Islet of Langerhans (tissue), 1 donor: ENCODE results near the gene QKI.
A peak's percentile ranks its signal among the peaks of the same experiment; 100 is the strongest.

Experiments used
- FAIRE-seq: peaks from one replicate; lab custom pipeline; 2011; peaks lifted over from hg19 to GRCh38; lab: Jason Lieb, UNC

Gene QKI

DNA sequence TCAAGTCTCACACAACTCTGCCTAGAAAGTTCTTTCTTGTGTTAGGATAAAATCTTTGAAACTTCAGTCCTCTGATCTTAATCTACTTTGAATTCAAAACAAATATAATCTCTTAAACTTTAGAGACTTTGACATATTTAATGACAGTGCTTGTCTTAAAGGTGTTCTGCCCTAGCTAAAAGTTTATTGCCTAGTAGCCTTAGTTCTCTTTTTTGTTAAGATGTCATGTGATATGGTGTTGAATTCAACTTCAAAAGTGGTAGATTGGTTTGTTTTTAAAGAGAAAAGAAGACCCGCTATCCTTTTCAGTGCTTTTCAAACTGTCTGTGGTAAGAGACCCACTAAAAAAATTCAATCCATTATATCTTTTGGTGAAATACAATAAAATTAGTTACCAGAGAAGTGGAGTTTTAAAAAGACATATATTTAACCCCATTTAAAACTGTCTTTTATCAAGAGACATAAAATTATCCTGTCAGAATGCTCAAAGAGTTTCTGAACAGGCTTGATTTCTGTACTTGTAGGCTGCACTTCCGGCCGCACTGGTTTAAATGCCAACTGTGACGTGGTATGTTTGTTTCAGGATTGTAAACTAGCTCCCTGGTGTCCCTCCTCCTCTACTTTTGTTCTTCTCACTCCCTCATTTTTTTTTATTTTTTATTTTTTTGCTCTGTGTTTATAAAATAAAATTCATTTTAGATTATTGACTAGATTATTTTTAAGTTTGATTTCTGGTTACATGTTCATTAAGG is 76.5 kb downstream of the QKI start:
- peak; percentile 17 for FAIRE-seq

DNA sequence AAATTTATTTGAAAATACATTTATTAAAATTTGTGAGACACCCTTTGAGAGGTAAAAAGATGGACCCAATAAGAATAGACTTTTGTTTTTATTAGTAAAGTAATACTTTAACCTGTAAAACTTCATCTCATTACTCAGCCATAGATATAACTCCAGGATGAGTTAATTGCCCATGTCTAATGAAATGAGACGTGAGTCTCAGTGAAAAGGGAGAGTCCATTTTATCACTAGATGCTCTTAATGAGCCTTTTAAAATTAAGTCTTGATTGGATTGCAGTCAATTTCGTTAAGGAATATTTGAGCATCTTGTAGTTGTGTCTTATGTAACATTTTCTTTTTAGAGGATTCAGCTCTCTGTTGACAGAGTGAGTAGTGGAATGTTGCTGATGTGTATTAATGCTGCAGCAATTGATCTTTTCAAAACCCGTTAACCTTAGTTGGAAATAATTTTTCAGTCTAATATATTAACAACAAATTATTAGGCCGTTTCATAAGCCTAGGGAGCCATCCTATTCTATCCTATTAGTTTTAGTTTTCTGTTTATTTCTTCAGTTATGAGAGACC is 77.3 kb downstream of the QKI start:
- peak; percentile 93 for FAIRE-seq

DNA sequence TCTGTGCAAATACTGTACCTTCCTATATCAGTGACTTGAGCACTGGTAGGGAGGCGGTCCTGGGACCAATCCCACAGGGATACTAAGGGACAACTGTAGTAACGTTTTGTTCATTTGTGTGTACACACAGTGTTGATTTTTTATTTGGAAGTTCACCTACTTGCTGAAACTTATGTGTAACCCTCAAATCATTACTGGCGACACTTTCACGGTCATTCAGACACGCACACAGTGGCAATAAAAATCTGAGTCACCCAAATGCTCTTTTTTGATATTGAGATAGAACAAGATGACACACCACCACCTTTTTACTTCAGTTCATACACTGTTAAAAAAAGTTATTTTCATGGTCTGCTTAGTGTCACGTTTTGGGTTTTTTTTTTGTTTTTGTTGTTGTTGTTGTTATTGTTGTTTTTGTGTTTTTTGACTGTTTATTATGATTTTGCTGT is 79.8 kb downstream of the QKI start:
- FAIRE-seq, result peak; percentile 41

DNA sequence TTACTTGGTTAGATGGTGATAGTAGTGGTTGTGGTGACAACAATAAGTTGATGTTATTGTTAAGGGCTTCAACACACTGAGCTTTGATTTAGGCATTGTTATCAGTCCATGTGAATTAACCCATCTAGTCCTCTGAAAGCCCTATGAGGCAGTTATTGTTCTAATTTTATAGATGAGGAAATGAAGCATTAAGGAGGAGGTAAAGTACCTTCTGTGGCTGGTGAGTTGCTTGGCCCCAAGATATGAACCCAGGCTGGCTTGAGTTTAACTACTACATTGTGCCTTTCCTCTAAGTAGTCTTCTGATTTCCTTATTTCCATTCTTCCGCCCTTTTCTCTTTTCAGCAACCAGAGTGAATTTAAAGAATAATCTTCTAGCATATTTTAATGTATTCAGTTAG is 81.7 kb downstream of the QKI start:
- FAIRE-seq, result no peak

DNA sequence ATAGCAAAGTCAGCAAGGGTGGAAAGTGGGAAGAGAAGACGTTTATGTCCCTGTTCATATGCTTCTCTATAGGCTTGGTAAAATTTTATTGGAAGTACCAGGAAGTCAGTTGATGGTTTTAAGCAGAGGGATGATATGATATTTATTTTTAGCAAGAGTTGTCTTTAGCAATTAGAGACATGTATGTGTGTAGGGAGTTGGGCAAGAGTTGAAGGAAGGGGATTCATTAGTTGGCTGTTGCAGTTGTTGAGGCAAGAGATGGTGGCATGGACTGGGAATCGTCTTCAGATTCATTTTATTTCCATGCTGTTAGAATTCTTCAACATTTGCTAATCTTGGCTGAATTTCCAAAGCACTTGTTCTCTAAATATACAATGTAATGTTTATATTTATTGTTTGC is 85.6 kb downstream of the QKI start:
- no peak for FAIRE-seq

DNA sequence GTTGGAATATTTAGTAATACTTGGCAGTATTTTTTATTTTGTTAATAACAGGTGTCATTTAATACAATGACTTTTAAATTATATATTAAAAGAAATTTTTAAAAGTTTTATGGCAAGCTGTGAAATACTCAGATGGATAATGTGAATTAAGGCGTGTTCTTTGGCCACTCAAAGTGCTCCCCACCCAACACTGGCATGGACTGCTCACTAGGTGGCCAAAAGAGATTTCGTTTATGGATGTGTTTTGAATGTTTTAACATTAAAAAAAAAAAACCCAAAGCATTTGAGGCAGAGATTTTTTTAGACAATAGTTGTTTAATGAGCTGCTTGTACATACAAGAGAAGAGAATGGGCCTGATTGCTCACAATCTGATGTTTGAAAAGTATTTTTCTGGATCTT is 86.5 kb downstream of the QKI start:
- FAIRE-seq, result no peak

DNA sequence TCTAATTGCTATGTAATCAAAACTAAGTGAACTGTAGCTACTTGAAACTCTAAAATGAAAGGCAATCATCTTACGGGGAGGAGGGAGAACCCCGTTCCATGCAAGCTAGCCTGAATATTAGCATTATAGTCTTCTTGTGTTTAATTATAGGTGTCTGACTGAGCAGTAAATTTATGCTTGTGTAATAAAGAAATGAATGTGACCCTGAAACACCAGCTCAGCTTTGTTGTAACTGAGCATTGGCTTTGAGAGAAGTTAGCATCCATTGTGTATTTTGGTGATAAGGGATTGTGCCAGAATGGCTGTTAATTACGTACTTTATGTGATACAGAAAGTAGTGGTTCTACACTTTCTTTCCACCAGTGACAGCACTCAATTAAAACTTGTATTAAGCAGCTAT is 86.9 kb downstream of the QKI start:
- no peak for FAIRE-seq

DNA sequence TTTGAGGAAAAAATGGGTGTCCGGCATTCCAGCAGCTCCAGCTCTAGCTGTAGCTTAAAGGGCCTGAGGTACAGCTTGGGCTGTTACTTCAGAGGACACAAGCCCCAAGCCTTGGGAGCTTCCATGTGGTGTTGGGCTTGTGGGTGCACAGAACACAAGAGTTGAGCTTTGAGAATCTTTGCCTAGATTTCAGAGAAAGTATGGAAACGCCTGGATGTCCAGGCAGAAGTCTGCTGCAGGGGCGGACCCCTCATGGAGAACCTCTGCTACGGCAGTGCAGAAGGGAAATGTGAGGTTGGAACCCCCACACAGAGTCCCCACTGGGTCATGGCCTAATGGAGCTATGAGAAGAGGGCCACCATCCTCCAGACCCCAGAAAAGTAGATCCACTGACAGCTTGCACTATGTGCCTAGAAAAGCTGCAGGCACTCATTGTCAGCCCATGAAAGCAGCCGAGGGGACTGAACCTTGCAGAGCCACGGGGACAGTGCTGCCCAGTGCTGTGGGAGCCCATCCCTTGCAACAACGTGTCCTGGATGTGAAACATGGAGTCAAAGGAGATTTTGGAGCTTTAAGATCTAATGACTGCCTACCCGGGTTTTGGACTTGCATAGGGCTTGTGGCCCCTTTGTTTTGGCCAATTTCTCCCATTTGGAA is 90.6 kb downstream of the QKI start:
- no peak for FAIRE-seq

DNA sequence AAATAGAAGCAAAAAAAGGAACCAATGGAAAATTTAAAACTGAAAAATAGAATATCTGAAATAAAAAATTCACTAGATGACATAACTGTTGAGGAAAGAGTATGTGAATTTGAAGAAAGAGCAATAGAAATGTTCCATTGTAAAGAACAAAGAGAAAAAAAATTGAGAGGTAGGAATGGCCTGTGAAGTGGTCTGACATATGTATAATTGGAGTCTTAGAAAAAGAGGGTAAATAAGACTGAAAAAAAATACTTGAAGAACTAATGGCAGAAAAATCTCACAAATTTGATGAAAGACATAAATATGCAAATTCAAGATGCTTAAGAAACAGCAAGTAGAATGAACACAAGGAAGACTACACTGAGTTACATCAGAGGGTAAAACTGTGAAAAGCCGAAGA is 93.4 kb downstream of the QKI start:
- no peak for FAIRE-seq

DNA sequence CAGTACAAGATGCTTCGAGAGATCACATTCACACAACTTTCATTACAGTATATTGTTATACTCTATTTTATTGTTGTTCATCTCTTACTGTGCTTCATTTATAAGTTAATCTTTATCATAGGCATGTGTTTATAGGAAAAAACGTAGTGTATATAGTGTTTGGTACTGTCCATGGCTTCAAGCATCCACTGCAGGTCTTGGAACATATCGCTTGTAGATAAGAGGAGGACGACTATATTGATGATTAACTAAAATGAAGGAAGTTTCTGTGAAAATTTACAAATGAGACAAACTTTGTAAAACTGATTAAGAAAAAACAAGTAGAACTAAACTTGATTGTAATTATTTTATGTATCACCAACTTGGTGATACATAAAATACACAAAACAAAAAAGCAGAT is 98.5 kb downstream of the QKI start:
- FAIRE-seq, result peak; percentile 94

DNA sequence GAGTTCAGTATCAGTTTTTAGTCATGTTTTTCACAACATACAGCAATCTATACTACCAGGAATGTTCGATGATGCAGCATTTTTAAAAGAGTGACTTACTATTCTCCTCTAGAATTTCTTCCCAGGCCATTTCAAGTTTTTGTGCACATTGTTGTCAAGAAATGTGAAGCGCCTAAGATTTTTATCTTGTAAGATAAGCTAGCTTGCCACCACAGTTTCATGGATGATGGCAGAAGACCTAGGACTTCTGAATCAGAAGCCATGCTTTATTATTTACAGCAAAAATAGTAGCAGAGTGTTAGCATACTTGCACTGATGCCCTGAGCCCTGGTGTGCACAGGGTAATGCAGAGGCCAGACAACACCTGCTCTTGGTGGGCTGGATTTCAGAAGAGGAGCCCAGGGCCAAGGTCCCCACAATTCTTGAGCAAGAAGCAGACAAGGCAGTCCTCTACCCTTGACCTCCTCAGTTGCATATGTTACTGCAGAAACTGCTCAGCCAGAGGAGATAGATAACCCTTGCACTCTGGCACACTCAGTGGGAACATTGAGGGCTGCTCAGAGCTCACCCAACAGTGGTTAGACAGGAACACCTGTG is 99.2 kb downstream of the QKI start:
- FAIRE-seq, result no peak

DNA sequence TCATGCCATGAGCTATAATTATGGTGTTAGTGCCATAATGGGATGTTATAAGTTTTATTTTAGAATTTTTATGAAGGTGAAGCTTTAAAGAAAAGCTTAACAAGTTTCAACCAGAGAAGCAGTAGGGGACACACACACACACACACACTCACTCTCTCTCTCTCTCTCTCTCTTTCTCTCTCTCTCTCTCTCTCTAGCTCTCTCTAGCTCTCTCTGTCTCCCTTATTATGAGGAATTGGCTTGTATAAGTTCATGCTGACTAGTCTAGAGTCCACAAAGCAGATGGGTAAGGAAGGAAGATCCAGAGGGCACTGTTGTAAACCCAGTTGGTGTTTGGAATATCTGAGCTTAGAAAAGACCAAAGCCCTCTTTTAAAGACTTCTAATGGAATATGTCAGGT is 102.4 kb downstream of the QKI start:
- FAIRE-seq, result no peak

DNA sequence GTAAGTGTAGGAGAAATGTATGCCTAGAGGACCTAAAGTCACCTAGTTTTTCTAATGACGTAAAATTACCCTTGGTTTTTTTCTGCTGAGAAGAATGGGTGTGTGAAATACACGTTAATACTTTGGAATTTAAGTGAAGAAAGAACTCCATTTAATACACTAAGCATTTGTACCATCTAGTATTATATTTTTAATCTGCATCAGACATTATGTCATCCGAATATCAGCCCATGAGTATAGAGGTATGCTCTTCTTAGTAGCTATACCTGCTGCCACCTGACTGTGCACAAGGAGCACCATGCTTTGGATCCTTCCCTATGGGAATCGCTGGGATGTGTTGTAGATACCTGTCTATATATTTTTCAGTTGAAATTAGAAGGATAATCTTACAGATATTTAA is 106.4 kb downstream of the QKI start:
- no peak for FAIRE-seq

DNA sequence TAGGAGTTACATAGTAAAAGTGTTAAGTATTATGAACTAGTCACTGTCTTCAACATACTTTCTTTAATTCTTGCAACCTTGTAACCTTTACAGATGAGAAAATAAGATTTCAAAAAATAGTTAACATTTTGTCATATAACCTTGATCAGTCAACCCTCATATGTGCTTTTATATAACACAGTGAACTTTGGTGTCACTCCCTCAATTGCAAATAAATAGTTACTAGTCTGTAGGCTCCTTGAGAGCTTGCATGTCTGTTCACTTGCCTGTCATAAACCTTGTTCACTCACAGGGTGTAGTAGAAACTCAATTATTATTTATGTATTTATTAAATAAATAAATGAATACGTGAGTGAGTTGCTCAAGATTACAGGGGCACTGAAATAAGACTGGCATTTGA is 107.5 kb downstream of the QKI start:
- FAIRE-seq, result no peak

DNA sequence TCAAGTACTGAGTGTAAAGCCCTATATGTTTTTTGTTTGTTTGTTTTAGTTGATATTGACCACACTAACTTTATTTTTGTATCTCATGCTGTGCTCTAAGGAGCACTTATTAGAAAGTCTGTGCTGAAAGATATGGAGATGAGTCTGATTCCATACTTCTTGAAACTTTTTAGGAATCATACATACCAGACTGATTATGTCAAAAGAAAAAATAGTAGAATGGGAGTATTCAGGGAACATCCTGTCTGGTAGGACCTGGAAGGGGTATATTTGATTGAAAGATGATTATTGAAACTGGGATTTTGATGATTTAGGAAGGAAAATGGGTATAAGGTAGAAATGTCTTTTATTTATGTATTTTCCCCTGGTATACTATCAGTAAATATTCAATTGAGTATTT is 111.4 kb downstream of the QKI start:
- no peak for FAIRE-seq

DNA sequence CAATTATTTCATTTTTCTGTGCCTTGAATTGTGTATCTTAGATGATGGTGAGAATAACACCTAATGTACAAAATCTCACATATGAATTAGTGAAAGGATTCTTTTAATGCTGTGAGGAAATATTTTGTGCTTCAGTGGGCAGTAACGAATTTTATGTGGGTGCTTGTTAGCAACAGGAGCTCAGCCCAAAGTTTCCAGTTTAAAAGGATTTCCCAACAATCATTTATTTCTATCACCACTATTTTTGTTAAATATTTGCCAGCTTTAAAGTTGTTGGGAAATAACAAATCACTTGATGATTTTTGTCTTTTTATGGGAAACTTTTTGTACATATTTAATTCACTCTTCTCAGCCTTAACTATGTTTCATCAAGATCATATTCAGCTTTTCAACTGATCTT is 111.8 kb downstream of the QKI start:
- peak; percentile 98 for FAIRE-seq

DNA sequence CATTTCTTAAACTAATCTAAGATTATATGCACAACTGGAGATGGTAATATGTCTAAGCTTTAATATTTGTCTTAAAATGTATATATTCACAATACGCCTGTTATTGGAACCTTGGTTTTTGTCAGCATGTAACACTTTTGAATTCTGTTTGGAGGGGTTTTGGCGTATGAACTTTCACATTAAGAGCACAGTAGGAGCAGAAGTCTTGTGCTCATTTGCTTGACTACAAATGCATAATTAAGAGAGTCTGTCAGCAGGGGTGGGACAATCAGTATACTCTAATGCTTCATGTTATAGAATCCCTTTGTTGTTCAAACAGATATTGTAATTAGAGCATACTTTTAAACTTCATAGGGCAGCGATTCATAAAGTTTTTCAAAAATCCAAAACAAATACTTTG is 112.8 kb downstream of the QKI start:
- no peak for FAIRE-seq

DNA sequence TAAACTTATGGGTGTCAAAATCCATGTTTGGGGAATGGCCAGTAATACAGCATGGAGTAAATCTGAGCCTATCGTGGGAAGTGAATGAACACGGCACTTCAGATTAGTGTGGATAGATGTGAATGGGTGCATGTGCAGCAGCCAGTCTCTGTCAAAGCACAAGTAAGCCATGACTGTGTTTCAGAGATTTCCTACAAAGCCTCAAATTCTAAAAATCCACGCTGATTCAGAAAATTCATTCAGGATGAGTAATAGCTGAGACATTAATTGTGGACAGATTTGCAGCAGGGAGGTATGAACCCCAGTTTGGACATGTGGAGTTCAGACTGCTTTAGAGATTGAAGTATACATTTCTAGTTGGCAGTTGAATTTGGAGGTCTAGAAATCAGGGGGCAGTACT is 115.1 kb downstream of the QKI start:
- no peak for FAIRE-seq

DNA sequence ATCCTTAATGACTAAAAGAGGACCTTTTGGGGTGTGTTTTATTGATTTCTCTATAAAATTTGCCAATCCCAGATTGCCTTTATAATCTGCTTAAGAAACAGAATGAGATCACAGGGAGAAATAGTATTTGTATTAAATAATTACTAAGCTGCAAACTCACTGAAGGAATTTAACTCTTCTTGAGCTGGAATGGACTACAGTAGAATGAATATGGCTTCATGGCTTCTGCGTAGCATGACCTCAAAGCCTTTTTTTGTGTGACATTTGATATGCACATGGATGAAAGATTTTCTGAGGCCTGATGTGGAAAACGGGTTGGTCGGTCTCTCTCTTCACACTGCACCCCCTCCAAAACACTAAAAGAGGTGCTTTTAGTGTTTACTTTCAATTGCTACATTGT is 115.9 kb downstream of the QKI start:
- no peak for FAIRE-seq

DNA sequence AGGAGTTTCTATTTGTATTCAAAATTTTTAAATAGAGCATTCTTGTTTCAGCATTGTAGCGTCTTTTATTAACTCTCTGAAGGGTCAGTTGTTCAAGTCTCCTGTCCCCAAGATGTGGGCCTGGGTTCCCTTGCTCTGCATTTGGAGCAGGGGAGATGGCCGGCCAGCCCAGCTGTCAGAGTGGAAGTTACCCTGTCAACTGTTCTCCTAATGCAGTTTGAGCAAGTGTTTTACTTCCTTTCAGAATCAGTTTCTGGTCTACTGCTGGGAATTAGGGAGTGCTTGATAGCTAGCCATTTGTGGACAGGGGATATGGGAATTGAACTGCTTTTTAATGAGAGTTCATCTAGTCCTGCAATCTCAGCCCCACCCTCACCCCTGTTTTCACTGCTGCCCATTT is 116.6 kb downstream of the QKI start:
- FAIRE-seq, result no peak

DNA sequence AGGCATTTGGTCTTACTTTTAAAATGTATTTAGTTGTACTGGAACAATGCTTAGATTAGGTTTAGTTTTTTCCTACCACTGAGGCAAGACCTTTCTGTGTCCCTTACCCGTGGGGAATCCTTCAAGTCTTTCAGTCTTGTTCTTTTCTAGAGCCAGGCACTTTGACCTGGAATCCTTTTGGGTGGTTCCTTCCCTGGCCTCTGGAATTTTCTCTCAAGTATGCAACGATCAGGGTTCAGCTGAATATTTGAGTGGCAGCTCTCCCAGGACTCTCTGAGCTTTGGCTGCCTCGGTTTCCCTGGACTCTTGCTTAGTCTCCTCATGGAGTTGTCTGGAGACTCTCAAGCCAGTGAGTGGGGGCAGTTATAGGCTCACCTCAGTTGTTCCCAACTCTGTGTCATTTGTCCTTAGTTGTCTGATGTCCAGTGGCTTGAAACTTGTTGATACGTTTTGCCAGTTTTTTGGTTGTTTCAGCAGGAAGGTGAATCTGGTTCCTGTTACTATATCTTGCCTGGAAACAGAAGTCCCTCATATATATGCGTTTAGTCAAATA is 118.1 kb downstream of the QKI start:
- no peak for FAIRE-seq

DNA sequence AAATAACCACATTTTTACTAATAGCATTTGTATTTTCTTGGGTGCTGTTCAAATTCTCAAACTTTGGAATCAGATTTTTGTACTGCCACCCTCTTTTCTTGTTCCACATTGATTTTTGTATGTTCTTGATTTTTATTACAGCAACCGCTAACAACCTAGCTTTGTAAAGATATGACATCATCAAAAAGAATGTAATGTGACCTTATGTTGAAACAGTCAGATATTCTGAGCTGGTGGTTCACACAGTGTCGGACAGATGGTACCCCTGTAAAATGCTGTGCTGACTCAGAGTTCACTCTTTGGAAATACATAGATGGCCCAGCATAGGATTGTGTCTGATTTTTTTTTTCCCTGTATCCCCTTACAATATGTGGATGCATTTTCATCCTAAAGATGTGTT is 118.9 kb downstream of the QKI start:
- no peak for FAIRE-seq

DNA sequence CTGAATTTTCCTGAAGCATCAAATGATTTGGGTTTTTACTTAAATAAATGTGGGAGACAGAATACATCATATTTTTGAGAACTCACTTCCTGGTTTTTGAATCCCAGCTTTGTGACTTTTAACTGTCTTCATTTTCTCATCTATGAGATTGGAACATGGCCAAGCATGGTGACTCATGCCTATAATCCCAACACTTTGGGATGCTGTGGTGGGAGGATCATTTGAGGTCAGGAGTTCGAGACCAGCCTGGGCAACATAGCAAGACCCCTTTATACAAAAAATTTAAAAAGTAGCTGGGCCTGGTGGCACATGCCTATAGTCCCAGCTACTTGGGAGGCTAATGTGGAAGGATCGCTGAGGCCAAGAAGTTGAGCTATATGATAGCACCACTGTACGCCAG is 122.3 kb downstream of the QKI start:
- FAIRE-seq, result no peak
